B cell (primary cell): ENCODE data around the gene ARHGAP45. TPM values are rescaled to one million over a fixed set of nuclear protein-coding genes. Genes with fewer than 3 reads are reported as not detected.

Experiments used
- ATAC-seq: fragments of 200-7000 bp; cut with Tn5 transposase; one replicate; pipeline ENCODE4 v1.10.0; 2021; ENCODE audit warnings: low read depth, mild to moderate bottlenecking, moderate number of reproducible peaks, moderate library complexity
- CTCF ChIA-PET: fragments of 350-600 bp; sonication (Branson Sonifier 250); formaldehyde crosslinking; loops from one replicate; lab custom pipeline; 2021; ENCODE audit warnings: antibody characterized with exemption, inconsistent platforms; lab: Charles Lee
- POLR2A ChIA-PET: fragments of 350-600 bp; sonication (Branson Sonifier 250); formaldehyde crosslinking; loops from one replicate; lab custom pipeline; 2021; ENCODE audit warnings: antibody characterized with exemption; lab: Charles Lee
- DNase-seq: peaks from one replicate; pipeline ENCODE4 v3.0.0; 2013
- H2AFZ ChIP-seq: 2 replicates; pipeline ENCODE4 v1.6.1; 2012; ENCODE audit warnings: mild to moderate bottlenecking, low read depth, low read length; ENCODE audit not compliant: insufficient read depth, poor library complexity, severe bottlenecking
- H3K27ac ChIP-seq, 2 donors: 1 replicate in 1 of 2; 2 replicates in 1 of 2; pipeline ENCODE4 v1.5.1; 2012 to 2013; ENCODE audit warnings: low read length in 2 of 2, mild to moderate bottlenecking in 2 of 2, moderate library complexity in 1 of 2
- H3K27me3 ChIP-seq, 4 experiments: fragments of 200-600 bp in 1 of 4; sonication (generic) in 1 of 4; replicated peaks in 1 of 4; 1 replicate in 2 of 4; 2 replicates in 2 of 4; pipeline versions ENCODE4 v1.6.1 to v1.7.0; 2013 to 2016; ENCODE audit warnings: low read length in 3 of 4, mild to moderate bottlenecking in 2 of 4, mixed read lengths in 1 of 4, moderate library complexity in 1 of 4; ENCODE audit not compliant: insufficient read depth in 4 of 4, control insufficient read depth in 3 of 4; ENCODE audit errors: control extremely low read depth in 1 of 4
- H3K36me3 ChIP-seq, 2 experiments: replicated peaks in 1 of 2; 1 replicate in 1 of 2; 2 replicates in 1 of 2; pipeline versions ENCODE4 v1.6.1 to v1.7.1; 2013; ENCODE audit warnings: low read length in 1 of 2; ENCODE audit not compliant: insufficient read depth in 2 of 2, control insufficient read depth in 1 of 2; ENCODE audit errors: control extremely low read depth in 1 of 2, extremely low read depth in 1 of 2
- H3K4me1 ChIP-seq, 2 donors: fragments of 200-600 bp in 1 of 2; sonication (generic) in 1 of 2; 1 replicate in 1 of 2; 2 replicates in 1 of 2; pipeline versions ENCODE4 v1.5.1 to v1.6.1; 2013 to 2017; ENCODE audit warnings: low read length in 2 of 2; ENCODE audit not compliant: control insufficient read depth in 2 of 2, insufficient read depth in 2 of 2
- H3K4me2 ChIP-seq: replicated peaks from 2 replicates; pipeline ENCODE3; 2012; ENCODE audit warnings: mild to moderate bottlenecking, low read depth, low read length; ENCODE audit not compliant: poor library complexity, severe bottlenecking
- H3K4me3 ChIP-seq, 5 experiments: fragments of 200-600 bp in 1 of 5; sonication (generic) in 1 of 5; 1 replicate in 3 of 5; 2 replicates in 2 of 5; pipeline versions ENCODE4 v1.5.1 to v1.7.0; 2011 to 2016; ENCODE audit warnings: low read length in 4 of 5, mild to moderate bottlenecking in 4 of 5, low read depth in 2 of 5, control low read depth in 1 of 5, moderate library complexity in 1 of 5; ENCODE audit not compliant: insufficient read depth in 1 of 5; ENCODE audit errors: control extremely low read depth in 1 of 5, extremely low read depth in 1 of 5
- H3K79me2 ChIP-seq: fragments of 200-600 bp; sonication (generic); one replicate; pipeline ENCODE4 v1.6.0; 2016; ENCODE audit warnings: low read length; ENCODE audit not compliant: control insufficient read depth, insufficient read depth
- H3K9ac ChIP-seq: fragments of 200-600 bp; sonication (generic); 2 replicates; pipeline ENCODE4 v1.6.1; 2017; ENCODE audit warnings: mild to moderate bottlenecking, low read length, moderate library complexity
- H3K9me3 ChIP-seq, 3 donors: one replicate each; pipeline versions ENCODE4 v1.6.1 to v1.7.1; 2013; ENCODE audit warnings: low read length in 2 of 3; ENCODE audit not compliant: control insufficient read depth in 2 of 3, insufficient read depth in 1 of 3; ENCODE audit errors: control extremely low read depth in 1 of 3
- H4K20me1 ChIP-seq: 2 replicates; pipeline ENCODE4 v1.6.0; 2012; ENCODE audit warnings: mild to moderate bottlenecking, low read length; ENCODE audit not compliant: insufficient read depth, control insufficient read depth, poor library complexity, severe bottlenecking
- H3K27ac Mint-ChIP-seq: one replicate; pipeline ENCODE4 v1.8.0; 2021; ENCODE audit warnings: mixed read lengths
- H3K27me3 Mint-ChIP-seq: one replicate; pipeline ENCODE4 v1.8.0; 2021; ENCODE audit warnings: mixed read lengths
- H3K4me1 Mint-ChIP-seq: one replicate; pipeline ENCODE4 v1.8.0; 2021; ENCODE audit warnings: mixed read lengths
- H3K4me3 Mint-ChIP-seq: one replicate; pipeline ENCODE4 v1.8.0; 2021; ENCODE audit warnings: mixed read lengths
- H3K9me3 Mint-ChIP-seq: one replicate; pipeline ENCODE4 v1.8.0; 2022; ENCODE audit warnings: mixed read lengths; ENCODE audit not compliant: insufficient read depth
- CTCF ChIP-seq: fragments of 200-600 bp; IDR thresholded peaks from one replicate; pipeline ENCODE4 v1.8.0; 2022; ENCODE audit warnings: antibody characterized with exemption, mild to moderate bottlenecking
- EZH2 ChIP-seq: IDR thresholded peaks from 2 replicates; pipeline ENCODE4 v1.6.1; 2012; ENCODE audit warnings: borderline replicate concordance, low read depth, mild to moderate bottlenecking, moderate library complexity, low read length; ENCODE audit not compliant: insufficient read depth, poor library complexity, severe bottlenecking
- WGBS: methylation state at CpG from one replicate; pipeline ENCODE4 v1.1.5; 2013; ENCODE audit warnings: missing lambda C conversion rate; ENCODE audit not compliant: insufficient coverage; 5-methylcytosine and 5-hydroxymethylcytosine counted together
- intact Hi-C: fragments of 100-400 bp; cut with micrococcal nuclease; formaldehyde crosslinking; loops from one replicate; pipeline ENCODE4 v1.10.0; 2022
- polyA plus RNA-seq: library from polyadenylated mRNA; depleted of rRNA; stranded (reverse); fragments of >200 nt; gene quantifications from 2 replicates; pipeline ENCODE4 v1.2.3, GENCODE V29; 2012
- total RNA-seq, 2 donors: library from RNA; stranded (reverse); fragments of 120-200 nt in 1 of 2; gene quantifications; 1 replicate in 1 of 2; 2 replicates in 1 of 2; pipeline versions ENCODE4 v1.2.3 to v1.2.4, GENCODE V29; 2013 to 2022

ARHGAP45 gene
- total and polyA plus RNA-seq, 2 donors (not counting 1 experiment from before 2014, with no cell fraction given): 488 to 490 TPM

GRCh38 chr19:1085053-1085658 lies 18.2 kb downstream of the ARHGAP45 start:
- H3K4me3 Mint-ChIP-seq: no peak overlapping the region
- intact Hi-C loops: no loop called here
- ChIA-PET POLR2A (interaction anchor here (0.6 to 8.4 kb wide), 9 partner anchors 8 to 101 kb away, joined by 3 to 97 read pairs (median 5); partner anchors contain the start of genes ARHGAP45, POLR2E and WDR18), CTCF (interaction anchor here (0.8 to 5.6 kb wide), 7 partner anchors 9 to 61 kb away, joined by 3 to 49 read pairs (median 9); partner anchors contain the start of gene ARHGAP45)
- 83% methylated on average over 5 of the region's 8 CpGs for WGBS
- H3K27ac ChIP-seq: no peak overlapping the region
- H3K36me3 ChIP-seq: peaks cover 0 to 84% of the 10 kb centered on the region in 2 experiments
- no peaks in the 10 kb centered on the region for H3K9me3 Mint-ChIP-seq
- no peaks in the 10 kb centered on the region for H3K9me3 ChIP-seq
- TF ChIP-seq CTCF (no peak), EZH2 (no peak)
- peak overlapping the region; percentile 67 for H3K27ac Mint-ChIP-seq
- ATAC-seq (no peak), DNase-seq (no peak)
- peaks cover 48% of the 10 kb centered on the region for H3K4me1 Mint-ChIP-seq
- H3K27me3 Mint-ChIP-seq: no peaks in the 10 kb centered on the region
- H3K4me2 ChIP-seq: no peak overlapping the region
- H3K4me3 ChIP-seq: no peak overlapping the region
- no peaks in the 10 kb centered on the region for H3K27me3 ChIP-seq
- H3K79me2 ChIP-seq: peaks cover 18% of the 10 kb centered on the region
- H3K4me1 ChIP-seq: peaks cover 46 to 68% of the 10 kb centered on the region in 2 donors
- no peak overlapping the region for H2AFZ ChIP-seq
- H3K9ac ChIP-seq: no peak overlapping the region
- peaks cover 96% of the 10 kb centered on the region for H4K20me1 ChIP-seq
